AG04450 (cell line): ENCODE measurements around the gene SMURF2. TPM values are rescaled to one million over a fixed set of nuclear protein-coding genes. Genes with fewer than 3 reads are reported as not detected.
A peak's percentile ranks its signal among the peaks of the same experiment; 100 is the strongest.

ENCODE experiments used
- CTCF ChIA-PET: fragments of 300-600, 350-600 bp; formaldehyde crosslinking; extraction: SDS; loops from one replicate; lab custom pipeline; 2022; ENCODE audit warnings: antibody characterized with exemption, inconsistent platforms; lab: Charles Lee
- POLR2A ChIA-PET: fragments of 350-600 bp; formaldehyde crosslinking; extraction: SDS; loops from one replicate; lab custom pipeline; 2021; ENCODE audit warnings: antibody characterized with exemption, inconsistent platforms; lab: Yijun Ruan, JAX
- DNase-seq: peaks from one replicate; pipeline ENCODE4 v3.0.0-alpha.2; 2011; ENCODE audit warnings: low read depth, low spot score
- H3K27ac ChIP-seq: one replicate; pipeline ENCODE4 v1.5.1; 2012; ENCODE audit warnings: low read depth, low read length, control low read depth
- H3K27me3 ChIP-seq: one replicate; pipeline ENCODE4 v1.6.0; 2012; ENCODE audit warnings: low read length; ENCODE audit not compliant: control insufficient read depth, insufficient read depth
- H3K4me3 ChIP-seq: 2 replicates; pipeline ENCODE4 v1.5.1; 2011; ENCODE audit warnings: mild to moderate bottlenecking, low read depth, low read length, control low read depth
- H3K9me3 ChIP-seq: 2 replicates; pipeline ENCODE4 v1.5.1; 2012; ENCODE audit warnings: low read length; ENCODE audit not compliant: control insufficient read depth, insufficient read depth
- CTCF ChIP-seq: IDR thresholded peaks from 2 replicates; pipeline ENCODE4 v1.5.1; 2011; ENCODE audit warnings: low read depth, low read length, control low read depth, inconsistent platforms
- polyA plus RNA-seq: library from polyadenylated mRNA; depleted of rRNA; stranded (reverse); fragments of >200 nt; gene quantifications from 2 replicates; pipeline ENCODE4 v1.2.3, GENCODE V29; 2011

Gene SMURF2
- polyA plus RNA-seq, 1 experiment = 147 TPM

GRCh38 chr17:64507413-64507782, 154.7 kb downstream of the SMURF2 start:
- DNase-seq = no peak
- Histone ChIP-seq H3K27me3 (no peaks in the 10 kb centered on the region), H3K4me3 (peak overlapping the region; percentile 94), H3K27ac (peak overlapping the region; percentile 99), H3K9me3 (peaks cover 3% of the 10 kb centered on the region; the same call in 1 of the 2 replicates)
- POLR2A ChIA-PET = interaction anchor here (0.6 to 2.9 kb wide), 10 partner anchors 11 to 216 kb away, joined by 3 to 77 read pairs (median 3); partner anchors contain the start of gene POLG2
- TF ChIP-seq CTCF = peak; percentile 55
- CTCF ChIA-PET = interaction anchor here (0.8 to 2.0 kb wide), 4 partner anchors 14 to 142 kb away, joined by 3 to 26 read pairs (median 4); no protein-coding TSS in a partner anchor

- Histone ChIP-seq H3K27me3 (no peaks in the 10 kb centered on the region), H3K27ac (peak within 1 kb of the TSS; percentile 99), H3K9me3 (peaks cover 3% of the 10 kb centered on the region; the same call in 1 of the 2 replicates), H3K4me3 (peak within 1 kb of the TSS; percentile 94)
- CTCF ChIA-PET = interaction anchor here (0.7 to 2.0 kb wide), 6 partner anchors 9 to 143 kb away, joined by 3 to 26 read pairs (median 4); no protein-coding TSS in a partner anchor
- POLR2A ChIA-PET = interaction anchor here (0.6 to 2.9 kb wide), 23 partner anchors 9 to 733 kb away, joined by 3 to 77 read pairs (median 3); partner anchors contain the start of genes CCDC47, DDX42 and POLG2
- no peak for TF ChIP-seq CTCF
- DNase-seq = peak; percentile 98
These were observed 155.3 kb downstream of the SMURF2 start, which contains the start of gene CEP95 for GRCh38 chr17:64506576-64507412. Gene CEP95 (plus strand): TSS chr17:64506977. CDS start chr17:64507098, 121 bp downstream.

GRCh38 chr17:64506201-64506575, 155.9 kb downstream of the SMURF2 start, which contains the start of gene DDX5:
Gene DDX5 (minus strand): TSS chr17:64506289. CDS start chr17:64506119, 170 bp downstream.
- H3K27ac ChIP-seq = peak within 1 kb of the TSS; percentile 99
- H3K9me3 ChIP-seq = peaks cover 3% of the 10 kb centered on the region; the same call in 1 of the 2 replicates
- TF ChIP-seq CTCF = no peak
- ChIA-PET POLR2A (interaction anchor here (0.6 to 2.9 kb wide), 22 partner anchors 9 to 733 kb away, joined by 3 to 77 read pairs (median 4); partner anchors contain the start of genes CCDC47, DDX42 and POLG2), CTCF (interaction anchor here (0.7 to 2.0 kb wide), 6 partner anchors 9 to 143 kb away, joined by 3 to 26 read pairs (median 4); no protein-coding TSS in a partner anchor)
- H3K27me3 ChIP-seq = no peaks in the 10 kb centered on the region
- peak within 1 kb of the TSS; percentile 94 for H3K4me3 ChIP-seq
- DNase-seq = peak; percentile 92

GRCh38 chr17:64505340-64506200, 156.5 kb downstream of the SMURF2 start:
- DNase-seq = peak; percentile 69
- Histone ChIP-seq H3K27ac (peak overlapping the region; percentile 99), H3K4me3 (peak overlapping the region; percentile 94), H3K9me3 (peaks cover 3% of the 10 kb centered on the region; the same call in 1 of the 2 replicates), H3K27me3 (no peaks in the 10 kb centered on the region)
- ChIA-PET CTCF (interaction anchor here (0.8 kb wide), 1 partner anchor 14 kb away, joined by 3 read pairs; no protein-coding TSS in a partner anchor), POLR2A (interaction anchor here (0.6 to 2.9 kb wide), 24 partner anchors 9 to 732 kb away, joined by 3 to 77 read pairs (median 5); partner anchors contain the start of genes CCDC47, DDX42 and POLG2)
- TF ChIP-seq CTCF = no peak
